Gastroesophageal sphincter (tissue), 4 donors: ENCODE measurements around the gene SLC35B2. TPM values are rescaled to one million over a fixed set of nuclear protein-coding genes. Genes with fewer than 3 reads are reported as not detected.

Source experiments
- ATAC-seq: fragments of 150-250 bp; one replicate; pipeline ENCODE4 v1.9.1; 2016; ENCODE audit warnings: mild to moderate bottlenecking, moderate library complexity
- H3K27ac ChIP-seq, 4 donors: fragments of 200-600 bp; sonication (generic) in 3 of 4; 1 replicate in 3 of 4; 2 replicates in 1 of 4; pipeline ENCODE4 v1.5.1; 2016 to 2019
- H3K27me3 ChIP-seq: fragments of 200-600 bp; sonication (generic); one replicate; pipeline ENCODE4 v1.5.1; 2019
- H3K36me3 ChIP-seq, 2 donors: fragments of 200-600 bp; sonication (generic); one replicate each; pipeline ENCODE4 v1.5.1; 2019; ENCODE audit warnings: control low read depth in 1 of 2
- H3K4me1 ChIP-seq, 3 donors: fragments of 200-600 bp; sonication (generic); 1 replicate in 2 of 3; 2 replicates in 1 of 3; pipeline ENCODE4 v1.5.1; 2016 to 2019; ENCODE audit warnings: control low read depth in 2 of 3
- H3K4me3 ChIP-seq, 2 donors: fragments of 200-600 bp; sonication (generic); one replicate each; pipeline ENCODE4 v1.5.1; 2019; ENCODE audit warnings: mild to moderate bottlenecking in 1 of 2, moderate library complexity in 1 of 2
- H3K9me3 ChIP-seq, 3 donors: fragments of 200-600 bp; sonication (generic); one replicate each; pipeline ENCODE4 v1.5.1; 2017 to 2019; ENCODE audit warnings: control low read depth in 2 of 3
- EP300 ChIP-seq: sonication (generic); formaldehyde crosslinking; IDR thresholded peaks from one replicate; pipeline ENCODE4 v1.6.1; 2017; ENCODE audit warnings: antibody characterized with exemption, mild to moderate bottlenecking
- POLR2A ChIP-seq, 2 donors: fragments of 450-650 bp; IDR thresholded peaks; one replicate each; pipeline ENCODE4 v1.6.1; 2017; ENCODE audit warnings: antibody characterized with exemption in 2 of 2, mild to moderate bottlenecking in 2 of 2, moderate library complexity in 1 of 2
- POLR2AphosphoS5 ChIP-seq: sonication (generic); formaldehyde crosslinking; IDR thresholded peaks from one replicate; pipeline ENCODE4 v1.6.1; 2017; ENCODE audit warnings: antibody characterized with exemption
- WGBS, 2 donors: methylation state at CpG; one replicate each; pipeline ENCODE4 v1.1.5; 2018; ENCODE audit warnings: low coverage in 1 of 2; 5-methylcytosine and 5-hydroxymethylcytosine counted together
- total RNA-seq, 4 donors: library from RNA; depleted of rRNA; stranded (reverse); fragments of >200 nt; gene quantifications; one replicate each; pipeline ENCODE4 v1.1.0, GENCODE V29; 2016
- TF ChIP-seq, protein P1 (sequence below), 4 experiments: fragments of 200-600 bp in 2 of 4; fragments of 450-650 bp in 2 of 4; sonication (generic) in 1 of 4; IDR thresholded peaks; one replicate each; pipeline ENCODE4 v1.5.1; 2017 to 2019; ENCODE audit warnings: antibody characterized with exemption in 4 of 4, mild to moderate bottlenecking in 2 of 4, moderate library complexity in 2 of 4

The SLC35B2 gene
- total RNA-seq, 4 donors from 2014 or later, result 21.3 to 34.0 (median 25.6) TPM

DNA sequence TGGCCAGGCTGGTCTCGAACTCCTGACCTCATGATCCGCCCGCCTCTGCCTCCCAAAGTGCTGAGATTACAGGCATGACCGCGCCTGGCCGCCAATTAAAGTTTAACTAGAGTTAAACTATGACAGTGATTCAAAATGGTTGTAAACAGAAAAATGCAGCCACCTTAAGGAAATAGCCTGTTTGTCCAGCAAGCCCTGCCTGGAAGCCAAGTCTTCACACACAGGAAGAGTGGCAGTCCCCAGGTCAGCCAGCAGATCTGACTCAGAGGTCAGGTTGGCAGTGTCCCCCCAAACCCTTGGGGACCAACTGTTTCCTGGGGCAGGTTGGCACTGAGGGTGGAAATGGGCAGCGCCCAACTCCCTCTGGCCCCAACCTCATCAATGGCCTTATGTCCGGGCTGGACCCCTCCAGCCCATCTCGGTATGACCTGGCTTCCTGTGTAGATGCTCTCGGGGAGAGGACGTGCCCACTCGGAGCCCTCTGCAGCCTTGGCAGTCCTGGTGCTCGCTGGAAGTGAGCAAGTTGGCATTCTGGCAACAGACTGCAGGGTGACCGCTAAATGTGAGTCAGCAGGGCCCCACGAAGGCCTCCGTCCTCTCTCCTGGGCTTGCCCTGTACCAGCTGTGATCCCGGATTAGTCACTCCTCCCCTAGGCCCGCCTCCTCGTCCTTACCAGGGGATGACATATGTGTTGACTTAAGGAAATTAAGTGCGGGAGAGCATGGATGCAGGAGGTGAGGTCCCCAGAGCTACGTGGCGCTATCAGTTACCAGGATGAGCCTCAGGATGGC is 20.1 kb downstream of the SLC35B2 start:
- TF ChIP-seq, protein P1, sequence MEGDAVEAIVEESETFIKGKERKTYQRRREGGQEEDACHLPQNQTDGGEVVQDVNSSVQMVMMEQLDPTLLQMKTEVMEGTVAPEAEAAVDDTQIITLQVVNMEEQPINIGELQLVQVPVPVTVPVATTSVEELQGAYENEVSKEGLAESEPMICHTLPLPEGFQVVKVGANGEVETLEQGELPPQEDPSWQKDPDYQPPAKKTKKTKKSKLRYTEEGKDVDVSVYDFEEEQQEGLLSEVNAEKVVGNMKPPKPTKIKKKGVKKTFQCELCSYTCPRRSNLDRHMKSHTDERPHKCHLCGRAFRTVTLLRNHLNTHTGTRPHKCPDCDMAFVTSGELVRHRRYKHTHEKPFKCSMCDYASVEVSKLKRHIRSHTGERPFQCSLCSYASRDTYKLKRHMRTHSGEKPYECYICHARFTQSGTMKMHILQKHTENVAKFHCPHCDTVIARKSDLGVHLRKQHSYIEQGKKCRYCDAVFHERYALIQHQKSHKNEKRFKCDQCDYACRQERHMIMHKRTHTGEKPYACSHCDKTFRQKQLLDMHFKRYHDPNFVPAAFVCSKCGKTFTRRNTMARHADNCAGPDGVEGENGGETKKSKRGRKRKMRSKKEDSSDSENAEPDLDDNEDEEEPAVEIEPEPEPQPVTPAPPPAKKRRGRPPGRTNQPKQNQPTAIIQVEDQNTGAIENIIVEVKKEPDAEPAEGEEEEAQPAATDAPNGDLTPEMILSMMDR (IDR thresholded peaks at IDR 0.05), result peak in 1 of 4 experiments; percentile 12
- TF ChIP-seq POLR2A (IDR thresholded peaks at IDR 0.05) (no peak), EP300 (no peak), POLR2AphosphoS5 (peak; percentile 89)
- Histone ChIP-seq H3K27me3 (no peaks in the 10 kb centered on the region), H3K4me3 (peak overlapping the region; percentile 43 to 77), H3K36me3 (peaks cover 0 to 11% of the 10 kb centered on the region in 2 donors), H3K9me3 (no peaks in the 10 kb centered on the region), H3K4me1 (peaks cover 15 to 64% (median 48%) of the 10 kb centered on the region in 3 donors), H3K27ac (peak overlapping the region; percentile 87 to 99 (median 98))
- 27 to 48% methylated on average over 3 to 6 of the region's 22 CpGs for WGBS, 2 donors
- peak; percentile 87 for ATAC-seq

DNA sequence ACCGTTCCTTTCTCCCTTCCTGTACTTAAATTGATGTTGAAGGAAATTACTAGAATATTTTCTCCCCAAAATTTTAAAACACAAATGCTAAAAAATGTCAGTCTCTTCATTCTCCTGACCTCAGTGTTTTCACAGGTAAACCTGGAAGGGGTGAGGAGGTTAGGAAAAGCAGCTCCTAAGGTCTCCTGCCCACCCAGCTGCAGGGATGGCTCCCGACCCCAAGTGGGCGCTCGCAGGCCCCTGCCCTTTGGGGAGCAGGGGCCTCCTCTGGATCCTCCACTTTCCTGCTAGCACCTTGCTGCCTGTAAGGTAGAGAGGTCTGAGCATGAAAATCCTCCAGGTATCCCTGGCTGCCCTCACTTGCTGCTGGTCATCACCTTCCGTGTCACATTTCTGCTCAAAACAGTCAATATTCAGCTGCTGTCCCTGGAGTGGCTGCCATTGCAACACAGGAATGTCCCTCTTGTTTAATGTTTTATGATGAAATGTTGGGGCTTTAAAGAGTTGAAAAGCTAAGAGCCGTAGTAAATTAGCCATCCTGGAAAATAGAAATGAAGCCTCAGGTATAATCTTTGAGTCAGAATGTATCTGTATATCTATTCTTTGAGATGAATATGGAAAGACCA is 21.3 kb downstream of the SLC35B2 start:
- peaks cover 15 to 77% (median 56%) of the 10 kb centered on the region in 3 donors for H3K4me1 ChIP-seq
- ATAC-seq, result no peak
- H3K27me3 ChIP-seq, result no peaks in the 10 kb centered on the region
- peaks cover 0 to 24% of the 10 kb centered on the region in 2 donors for H3K36me3 ChIP-seq
- WGBS, 2 donors, result 50 to 64% methylated on average over 1 to 3 of the region's 6 CpGs
- H3K4me3 ChIP-seq, result no peak overlapping the region
- no peaks in the 10 kb centered on the region for H3K9me3 ChIP-seq
- H3K27ac ChIP-seq, result peak overlapping the region; percentile 73 to 99 (median 98)
- TF ChIP-seq, protein P1 (IDR thresholded peaks at IDR 0.05), result no peak
- no peak for TF ChIP-seq POLR2A (IDR thresholded peaks at IDR 0.05)
- TF ChIP-seq EP300, result no peak

DNA sequence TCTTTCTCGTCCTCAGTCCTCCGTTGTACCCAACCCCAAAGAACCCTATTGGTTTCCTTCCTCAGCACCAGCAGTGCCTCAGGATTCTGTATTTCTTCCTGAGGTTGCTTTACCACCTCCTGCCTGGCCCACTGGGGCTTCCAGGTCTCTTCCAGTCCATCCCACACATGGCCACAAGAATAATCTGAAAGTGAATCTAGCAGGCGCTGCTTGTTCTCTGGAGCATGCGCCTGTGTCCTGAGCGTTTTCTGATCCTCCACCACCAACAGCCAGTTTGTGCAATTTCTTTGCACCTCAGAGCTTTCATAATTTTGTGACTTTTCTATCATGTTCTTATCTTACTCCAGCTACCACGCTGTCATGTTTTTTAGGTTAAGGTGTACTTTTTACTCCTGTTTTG is 22.1 kb downstream of the SLC35B2 start:
- Histone ChIP-seq H3K27me3 (no peaks in the 10 kb centered on the region), H3K4me3 (no peak overlapping the region), H3K4me1 (peaks cover 15 to 84% (median 61%) of the 10 kb centered on the region in 3 donors), H3K9me3 (no peaks in the 10 kb centered on the region), H3K27ac (peak overlapping the region; percentile 73 to 99 (median 98)), H3K36me3 (peaks cover 0 to 31% of the 10 kb centered on the region in 2 donors)
- 46 to 63% methylated on average over 4 to 6 of the region's 6 CpGs for WGBS, 2 donors
- TF ChIP-seq EP300 (no peak), POLR2AphosphoS5 (no peak), POLR2A (IDR thresholded peaks at IDR 0.05) (no peak)
- TF ChIP-seq, protein P1 (IDR thresholded peaks at IDR 0.05), result no peak
- no peak for ATAC-seq

DNA sequence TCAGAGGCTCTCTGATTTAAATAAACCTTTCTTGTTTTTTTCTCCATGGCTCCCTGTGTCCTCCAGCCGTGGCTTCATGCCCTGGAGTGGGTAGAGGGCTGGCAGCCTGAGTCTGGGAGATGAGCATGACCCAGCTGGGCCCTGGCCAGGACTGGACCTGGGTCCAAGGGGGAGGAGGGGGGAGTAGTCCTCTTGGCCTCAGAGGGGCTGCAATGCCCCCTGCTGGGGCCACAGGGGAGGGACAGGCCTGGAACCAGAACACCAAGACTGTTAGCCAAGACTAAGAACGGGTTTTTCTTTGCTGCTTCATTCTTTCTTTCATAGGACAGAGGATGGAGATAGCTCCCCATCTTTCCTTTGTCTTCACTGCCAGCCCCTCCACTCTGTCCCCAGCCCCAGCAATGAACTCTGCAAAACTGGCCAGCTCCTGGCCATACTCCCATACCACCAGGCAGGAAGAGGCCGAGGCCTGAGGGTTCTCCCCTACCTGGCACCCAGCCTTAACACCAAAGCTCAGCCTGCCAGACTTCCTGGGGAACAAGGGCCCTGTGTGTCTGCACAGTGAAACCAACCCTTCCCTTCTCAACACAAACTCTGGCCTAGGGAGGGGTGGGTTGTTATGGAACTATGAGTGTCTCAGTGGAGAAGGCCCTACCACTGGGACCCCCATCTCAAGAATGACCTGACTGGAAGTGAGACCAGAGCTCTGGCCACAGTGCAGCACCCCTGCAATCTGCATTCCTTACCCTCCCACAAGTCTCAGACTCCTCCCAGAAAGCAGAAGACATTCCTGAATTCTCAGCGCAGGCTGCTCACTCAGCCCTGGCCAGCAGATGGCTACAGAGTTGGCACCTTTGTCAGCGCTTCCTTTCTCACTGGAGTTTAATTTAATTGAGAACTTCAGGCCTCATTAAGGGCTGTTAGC is 23.0 kb downstream of the SLC35B2 start:
- Histone ChIP-seq H3K36me3 (peaks cover 0 to 40% of the 10 kb centered on the region in 2 donors), H3K9me3 (no peaks in the 10 kb centered on the region), H3K4me3 (no peak overlapping the region), H3K27me3 (no peaks in the 10 kb centered on the region), H3K4me1 (peaks cover 15 to 93% (median 61%) of the 10 kb centered on the region in 3 donors), H3K27ac (peak overlapping the region; percentile 73 to 99 (median 98))
- 6 to 20% methylated on average over 1 to 2 of the region's 5 CpGs for WGBS, 2 donors
- ATAC-seq, result peak; percentile 70
- TF ChIP-seq EP300 (no peak), POLR2A (IDR thresholded peaks at IDR 0.05) (no peak), POLR2AphosphoS5 (peak; percentile 90)
- TF ChIP-seq, protein P1 (IDR thresholded peaks at IDR 0.05), result peak in 3 of 4 experiments; percentile 82 to 92 (median 89)
